Omental fat pad (tissue), 4 donors: ENCODE results near the gene PSTPIP1. TPM values are rescaled to one million over a fixed set of nuclear protein-coding genes. Genes with fewer than 3 reads are reported as not detected.

Experiments used
- ATAC-seq: fragments of 150-250 bp; one replicate; pipeline ENCODE4 v1.9.1; 2016; ENCODE audit warnings: mild to moderate bottlenecking, moderate library complexity; ENCODE audit not compliant: low FRiP score
- DNase-seq: peaks from one replicate; pipeline ENCODE4 v3.0.0-alpha.2; 2019; ENCODE audit warnings: low spot score
- total RNA-seq, 4 donors: library from RNA; depleted of rRNA; stranded (reverse); fragments of >200 nt; gene quantifications; one replicate each; pipeline ENCODE4 v1.1.0, GENCODE V29; 2016
- TF ChIP-seq, protein P1 (sequence below), 3 donors: fragments of 450-650 bp; IDR thresholded peaks; one replicate each; pipeline ENCODE4 v1.5.1; 2016 to 2017; ENCODE audit warnings: antibody characterized with exemption in 3 of 3, mild to moderate bottlenecking in 3 of 3, moderate library complexity in 2 of 3

The PSTPIP1 gene
- total RNA-seq, 4 donors from 2014 or later, result 6.3 to 38.5 (median 15.1) TPM

- DNase-seq, result no peak
- no peak for ATAC-seq
- TF ChIP-seq, protein P1, sequence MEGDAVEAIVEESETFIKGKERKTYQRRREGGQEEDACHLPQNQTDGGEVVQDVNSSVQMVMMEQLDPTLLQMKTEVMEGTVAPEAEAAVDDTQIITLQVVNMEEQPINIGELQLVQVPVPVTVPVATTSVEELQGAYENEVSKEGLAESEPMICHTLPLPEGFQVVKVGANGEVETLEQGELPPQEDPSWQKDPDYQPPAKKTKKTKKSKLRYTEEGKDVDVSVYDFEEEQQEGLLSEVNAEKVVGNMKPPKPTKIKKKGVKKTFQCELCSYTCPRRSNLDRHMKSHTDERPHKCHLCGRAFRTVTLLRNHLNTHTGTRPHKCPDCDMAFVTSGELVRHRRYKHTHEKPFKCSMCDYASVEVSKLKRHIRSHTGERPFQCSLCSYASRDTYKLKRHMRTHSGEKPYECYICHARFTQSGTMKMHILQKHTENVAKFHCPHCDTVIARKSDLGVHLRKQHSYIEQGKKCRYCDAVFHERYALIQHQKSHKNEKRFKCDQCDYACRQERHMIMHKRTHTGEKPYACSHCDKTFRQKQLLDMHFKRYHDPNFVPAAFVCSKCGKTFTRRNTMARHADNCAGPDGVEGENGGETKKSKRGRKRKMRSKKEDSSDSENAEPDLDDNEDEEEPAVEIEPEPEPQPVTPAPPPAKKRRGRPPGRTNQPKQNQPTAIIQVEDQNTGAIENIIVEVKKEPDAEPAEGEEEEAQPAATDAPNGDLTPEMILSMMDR (IDR thresholded peaks at IDR 0.05), result no peak
These were observed 64.9 kb downstream of the PSTPIP1 start for GRCh38 chr15:77059786-77060361.

- ATAC-seq (peak; percentile 34), DNase-seq (no peak)
- TF ChIP-seq, protein P1 (IDR thresholded peaks at IDR 0.05), result no peak
These were observed 65.6 kb downstream of the PSTPIP1 start for GRCh38 chr15:77060546-77060945.

- TF ChIP-seq, protein P1 (IDR thresholded peaks at IDR 0.05), result no peak
- DNase-seq, result no peak
- ATAC-seq, result no peak
These were observed 68.3 kb downstream of the PSTPIP1 start for GRCh38 chr15:77063249-77063648.

DNA sequence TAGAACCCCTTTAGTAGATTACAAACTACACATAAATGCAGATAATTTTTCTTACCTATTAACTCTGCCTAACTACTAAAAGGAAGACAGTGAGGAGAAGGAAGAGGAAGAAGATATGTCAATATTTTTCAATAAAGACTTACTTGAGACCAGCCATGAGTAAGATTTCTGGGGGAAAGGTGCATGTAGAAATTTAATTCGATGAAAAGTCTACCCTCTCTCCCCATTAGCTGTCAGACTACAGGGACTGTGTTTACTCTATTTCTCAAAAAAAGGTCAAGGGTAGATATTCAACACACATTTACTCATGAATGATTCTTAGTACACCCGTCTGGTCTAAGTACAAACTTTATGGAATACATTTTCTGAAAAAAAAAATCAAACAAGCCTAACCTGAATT, 69.1 kb downstream of the PSTPIP1 start:
- TF ChIP-seq, protein P1 (IDR thresholded peaks at IDR 0.05), result no peak
- ATAC-seq, result no peak
- no peak for DNase-seq

DNA sequence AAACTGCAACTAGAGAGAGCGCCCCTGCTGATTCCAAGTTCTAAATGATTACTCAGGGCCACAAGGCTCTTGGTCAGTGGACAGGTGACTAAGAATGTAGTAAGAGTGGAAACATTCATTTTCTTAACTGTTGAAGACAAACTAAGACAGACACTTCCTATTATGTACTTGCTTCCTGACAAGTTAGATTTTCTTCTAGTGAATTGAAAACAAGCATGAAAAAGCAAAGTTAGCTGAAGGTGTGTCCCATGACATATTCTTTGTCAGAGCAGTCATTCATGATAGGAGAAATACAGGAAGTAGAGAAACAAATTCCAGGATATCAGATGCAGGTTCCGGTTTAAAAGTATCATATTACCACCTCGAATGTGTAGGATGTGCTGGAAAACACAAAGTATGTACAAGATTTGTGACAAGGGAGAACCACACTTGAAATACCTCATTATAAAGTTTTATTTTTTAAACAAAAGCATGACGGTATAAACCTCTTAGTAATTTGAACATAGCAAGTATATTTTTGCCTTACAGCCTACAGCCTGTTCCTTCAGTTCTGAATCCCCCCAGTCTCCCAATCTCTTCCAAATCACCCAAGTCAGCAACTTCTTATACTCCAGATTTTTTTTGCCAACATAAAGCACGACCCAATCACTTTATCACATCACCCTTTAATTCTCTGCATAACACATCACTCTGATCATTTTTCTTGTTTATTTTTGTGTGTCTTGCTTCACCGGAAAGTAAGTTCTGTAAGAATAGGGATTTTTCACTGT, 69.8 kb downstream of the PSTPIP1 start:
- DNase-seq (no peak), ATAC-seq (peak; percentile 70)
- TF ChIP-seq, protein P1 (IDR thresholded peaks at IDR 0.05), result no peak

DNA sequence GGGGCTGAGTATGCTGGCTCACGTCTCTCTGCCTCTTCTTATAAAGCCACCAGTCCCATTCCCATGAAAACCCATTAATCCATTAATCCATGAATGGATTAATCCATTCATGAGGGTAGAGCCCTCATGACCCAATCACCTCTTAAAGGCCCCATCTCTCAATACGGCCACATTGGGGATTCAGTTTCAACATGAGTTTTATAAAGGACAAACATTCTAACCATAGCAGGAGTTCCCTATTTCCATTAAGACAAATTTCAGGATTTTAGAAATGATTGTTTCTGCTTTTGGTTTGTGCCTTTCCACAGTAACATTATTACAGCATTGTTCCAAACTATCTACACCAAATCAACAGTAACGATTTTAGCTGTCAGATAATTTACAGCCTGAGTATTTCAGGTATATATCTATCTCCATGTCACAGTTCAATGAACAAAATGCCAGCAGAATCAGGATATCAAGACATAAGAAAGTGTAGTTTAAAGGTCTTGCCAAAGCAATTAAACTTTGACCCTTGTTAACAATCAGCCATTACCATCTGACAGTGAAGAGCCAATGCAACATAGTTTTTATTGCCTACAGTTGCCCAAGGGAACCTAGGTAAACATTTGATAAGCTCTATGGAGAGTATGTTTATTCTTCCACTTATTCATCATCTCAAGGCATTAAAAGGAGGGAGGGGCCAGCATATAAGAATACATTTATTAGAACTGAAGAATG, 72.2 kb downstream of the PSTPIP1 start:
- no peak for DNase-seq
- TF ChIP-seq, protein P1 (IDR thresholded peaks at IDR 0.05), result no peak
- ATAC-seq, result no peak
